HT1080 (cell line): ENCODE measurements around the gene SPATC1L. TPM values are rescaled to one million over a fixed set of nuclear protein-coding genes. Genes with fewer than 3 reads are reported as not detected.
"Not testable (repeated sequence)": the region's sequence is repeated elsewhere in the genome, so short reads cannot be mapped to it uniquely, and the experiment has no call there.

Experiments
- DNase-seq: peaks from one replicate; pipeline ENCODE4 v3.0.0-alpha.2; 2015; ENCODE audit warnings: low read depth
- total RNA-seq: library from RNA; depleted of rRNA; stranded (reverse); fragments of >200 nt; shearing (Covaris generic); gene quantifications from 2 replicates; pipeline ENCODE4 v1.2.3, GENCODE V29; 2014

The SPATC1L gene
- total RNA-seq, 1 experiment from 2014 or later = 16.4 TPM

DNA sequence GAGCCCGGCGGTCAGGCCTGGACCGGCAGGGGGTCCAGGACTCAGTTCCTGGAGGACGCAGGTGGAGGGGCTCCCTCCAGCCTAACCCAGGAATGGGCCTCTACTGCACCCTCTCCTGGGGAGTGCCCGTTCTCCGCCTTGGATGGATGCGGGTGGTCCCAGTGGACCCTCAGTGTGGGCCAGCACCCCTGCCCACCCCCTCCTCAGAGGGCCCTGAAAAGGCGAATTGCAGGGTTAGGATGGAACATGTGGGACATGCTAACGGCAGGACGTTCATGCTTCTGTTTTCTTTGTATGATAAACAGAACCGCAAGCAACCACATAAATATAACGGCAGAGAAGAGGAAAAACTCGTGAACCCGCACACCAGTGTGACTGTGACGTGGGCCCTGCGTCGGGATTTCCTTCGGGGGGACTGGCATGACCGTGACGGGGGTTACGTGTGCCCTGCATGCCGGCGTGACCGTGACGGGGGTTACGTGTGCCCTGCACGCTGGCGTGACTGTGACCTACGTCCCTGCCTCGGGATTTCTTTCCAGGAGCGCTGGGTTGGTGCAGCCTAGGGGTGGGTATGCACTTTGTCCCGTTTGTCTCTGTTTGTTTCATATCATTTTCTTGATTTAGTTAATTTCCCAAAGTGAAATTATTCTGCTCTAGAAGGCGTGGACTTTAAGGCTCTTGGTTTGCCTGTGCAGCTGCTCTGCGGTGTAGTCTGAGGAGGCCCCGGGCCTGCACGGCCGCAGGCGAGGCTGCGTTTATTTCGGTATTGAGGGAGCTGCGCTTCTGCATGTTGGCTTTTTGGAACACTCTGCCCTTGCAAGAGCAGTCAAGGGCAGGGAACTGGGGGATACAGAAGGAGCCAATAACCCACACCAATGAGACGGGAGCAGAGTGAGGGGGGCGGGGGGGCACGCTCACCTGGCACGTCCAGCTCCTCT, 32.0 kb downstream of the SPATC1L start:
- no peak for DNase-seq

GRCh38 chr21:46151261-46151988, 32.8 kb downstream of the SPATC1L start:
- no peak for DNase-seq

DNA sequence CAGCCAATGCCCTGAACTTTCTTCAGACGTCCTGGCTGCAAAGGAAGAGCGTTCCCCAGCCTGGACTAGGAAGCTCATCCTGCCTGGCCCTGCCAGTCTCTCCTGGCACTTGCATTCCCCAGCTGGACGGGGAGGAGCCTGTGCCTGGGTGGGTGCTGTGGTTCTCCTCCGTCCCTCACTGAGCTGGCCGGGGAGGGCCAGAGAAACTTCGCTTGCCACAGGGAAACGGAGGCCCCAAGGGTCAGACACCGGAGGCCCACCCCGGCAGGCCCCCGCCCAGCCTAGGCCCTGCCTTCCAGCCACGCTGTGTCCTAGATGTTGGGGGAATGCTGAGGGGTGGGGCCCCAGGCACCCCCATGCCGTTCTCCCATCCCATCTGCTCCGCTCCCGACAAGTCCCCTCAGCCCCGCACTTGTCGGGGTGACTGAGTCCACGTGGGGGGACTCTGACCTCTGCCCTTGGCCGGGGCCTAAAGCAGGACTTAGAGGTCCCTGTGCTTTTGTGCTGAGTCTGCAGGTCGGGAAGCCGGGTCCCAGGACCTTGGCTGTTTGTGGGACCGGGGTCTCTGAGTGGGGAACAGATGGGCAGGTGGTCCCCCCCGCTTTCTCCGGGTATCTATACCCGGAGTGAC, 33.7 kb downstream of the SPATC1L start:
- no peak for DNase-seq

DNA sequence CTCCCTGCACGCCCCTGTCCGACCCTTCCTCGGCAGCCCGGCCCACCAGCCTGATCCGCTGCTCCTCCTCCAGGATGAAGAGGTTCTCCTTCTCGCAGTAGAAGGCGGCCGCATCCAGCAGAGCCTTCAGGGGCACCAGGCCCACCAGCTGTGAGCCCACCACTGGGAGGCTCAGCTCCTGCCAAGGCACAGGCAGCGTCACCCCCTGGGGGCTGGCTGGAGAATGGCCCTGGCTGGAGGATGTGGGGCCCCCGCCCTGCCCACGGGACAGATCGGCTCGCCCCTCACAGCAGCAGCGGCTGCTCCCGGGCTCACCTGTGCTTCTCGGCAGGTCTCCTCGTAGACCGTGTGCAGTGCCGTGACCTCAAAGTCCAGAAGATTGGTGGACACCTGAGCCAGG, 34.2 kb downstream of the SPATC1L start:
- DNase-seq = no peak

GRCh38 chr21:46149205-46149901, 34.9 kb downstream of the SPATC1L start:
- DNase-seq = no peak

GRCh38 chr21:46148106-46148505, 36.2 kb downstream of the SPATC1L start:
- no peak for DNase-seq

- DNase-seq = peak; percentile 51
Measured at GRCh38 chr21:46147429-46147828, 36.8 kb downstream of the SPATC1L start.

- no peak for DNase-seq
Measured at GRCh38 chr21:46146856-46147255, 37.4 kb downstream of the SPATC1L start.

- no peak for DNase-seq
Measured at GRCh38 chr21:46145840-46146691, 38.2 kb downstream of the SPATC1L start.

- DNase-seq = no peak
Measured at GRCh38 chr21:46145159-46145839, 39.0 kb downstream of the SPATC1L start.

DNA sequence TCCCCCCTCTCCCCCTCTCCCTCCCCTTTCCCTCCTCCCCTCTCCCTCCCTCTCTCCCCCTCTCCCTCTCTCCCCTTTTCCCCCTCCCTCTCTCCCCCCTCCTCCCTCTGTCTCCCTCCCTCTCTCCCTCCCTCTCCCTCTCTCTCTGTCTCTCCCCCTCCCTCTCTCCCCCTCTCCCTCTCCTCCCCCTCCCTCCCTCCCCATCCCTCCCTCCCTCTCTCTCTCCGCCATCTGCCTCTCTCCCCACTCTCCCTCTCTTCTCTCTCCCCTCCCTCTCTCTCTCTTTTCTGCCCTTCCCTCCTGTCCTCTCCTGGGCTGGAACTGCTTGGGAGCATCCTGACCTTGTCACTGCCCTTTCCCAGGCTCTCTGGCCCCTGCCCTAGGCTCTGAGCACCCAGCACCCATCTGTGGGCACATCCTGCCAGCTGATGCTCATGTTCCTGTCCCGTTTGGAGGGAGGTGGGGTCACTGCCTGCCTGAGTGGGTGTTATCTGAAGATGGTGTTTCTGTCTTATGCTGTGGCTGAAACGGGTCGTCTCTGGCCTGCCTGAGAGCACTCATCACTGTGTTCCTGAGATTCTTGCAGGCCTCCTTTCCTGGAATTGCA, 39.7 kb downstream of the SPATC1L start:
- no peak for DNase-seq

DNA sequence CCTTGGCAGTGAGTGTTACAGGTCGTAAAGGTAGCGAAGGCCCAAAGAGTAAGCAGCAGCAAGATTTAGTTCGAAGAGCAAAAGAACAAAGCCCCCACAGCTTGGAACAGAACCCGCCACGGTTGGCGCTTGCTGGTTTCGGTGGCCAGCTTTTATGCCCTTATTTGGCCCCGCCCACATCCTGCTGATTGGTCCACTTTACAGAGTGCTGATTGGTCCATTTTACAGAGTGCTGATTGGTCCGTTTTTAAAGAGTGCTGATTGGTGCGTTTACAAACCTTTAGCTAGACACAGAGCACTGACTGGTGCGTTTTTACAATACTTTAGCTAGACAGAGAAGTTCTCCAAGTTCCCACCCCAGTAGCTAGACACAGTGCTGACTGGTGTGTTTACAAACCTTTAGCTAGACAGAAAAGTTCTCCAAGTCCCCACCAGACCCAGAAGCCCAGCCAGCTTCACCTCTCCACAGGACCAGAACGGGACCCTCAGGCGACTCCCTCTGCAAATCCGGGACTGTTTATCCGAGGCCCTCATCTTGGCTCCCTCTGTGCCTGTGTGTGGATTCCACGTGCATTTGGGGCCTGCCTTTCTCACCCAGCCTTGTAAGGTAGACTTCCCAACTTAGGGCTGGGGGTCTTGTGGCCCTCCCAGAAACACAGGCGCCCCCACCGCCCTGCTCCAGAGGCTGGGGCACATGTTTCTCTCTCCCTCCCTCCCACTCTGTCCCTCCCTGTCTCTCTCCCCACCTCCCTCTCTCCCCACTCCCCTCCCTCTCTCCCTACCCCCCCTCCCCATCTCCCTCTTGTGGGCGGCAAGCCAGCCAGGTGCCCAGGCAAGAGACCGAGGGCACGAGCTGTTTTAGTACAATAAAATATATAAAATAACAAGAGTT, 41.4 kb downstream of the SPATC1L start:
- no peak for DNase-seq

- DNase-seq = no peak
Measured at GRCh38 chr21:46141767-46142581, 42.3 kb downstream of the SPATC1L start.

DNA sequence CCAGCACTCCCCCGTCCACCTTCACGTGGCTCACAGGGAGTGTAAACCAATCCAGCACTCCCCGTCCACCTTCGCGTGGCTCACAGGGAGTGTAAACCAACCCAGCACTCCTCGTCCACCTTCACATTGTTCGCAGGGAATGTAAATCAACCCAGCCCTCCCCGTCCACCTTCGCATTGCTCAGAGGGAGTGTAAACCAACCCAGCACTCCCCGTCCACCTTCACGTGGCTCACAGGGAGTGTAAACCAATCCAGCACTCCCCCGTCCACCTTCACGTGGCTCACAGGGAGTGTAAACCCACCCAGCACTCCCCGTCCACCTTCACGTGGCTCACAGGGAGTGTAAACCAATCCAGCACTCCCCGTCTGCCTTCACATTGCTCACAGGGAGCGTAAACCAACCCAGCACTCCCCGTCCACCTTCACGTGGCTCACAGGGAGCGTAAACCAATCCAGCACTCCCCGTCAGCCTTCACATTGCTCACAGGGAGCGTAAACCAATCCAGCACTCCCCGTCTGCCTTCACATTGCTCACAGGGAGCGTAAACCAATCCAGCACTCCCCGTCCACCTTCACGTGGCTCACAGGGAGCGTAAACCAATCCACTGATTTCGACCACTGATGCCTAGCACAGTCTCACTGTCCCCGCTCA, 43.8 kb downstream of the SPATC1L start:
- DNase-seq = not testable (repeated sequence)

GRCh38 chr21:46139686-46140085, 44.6 kb downstream of the SPATC1L start:
- no peak for DNase-seq

DNA sequence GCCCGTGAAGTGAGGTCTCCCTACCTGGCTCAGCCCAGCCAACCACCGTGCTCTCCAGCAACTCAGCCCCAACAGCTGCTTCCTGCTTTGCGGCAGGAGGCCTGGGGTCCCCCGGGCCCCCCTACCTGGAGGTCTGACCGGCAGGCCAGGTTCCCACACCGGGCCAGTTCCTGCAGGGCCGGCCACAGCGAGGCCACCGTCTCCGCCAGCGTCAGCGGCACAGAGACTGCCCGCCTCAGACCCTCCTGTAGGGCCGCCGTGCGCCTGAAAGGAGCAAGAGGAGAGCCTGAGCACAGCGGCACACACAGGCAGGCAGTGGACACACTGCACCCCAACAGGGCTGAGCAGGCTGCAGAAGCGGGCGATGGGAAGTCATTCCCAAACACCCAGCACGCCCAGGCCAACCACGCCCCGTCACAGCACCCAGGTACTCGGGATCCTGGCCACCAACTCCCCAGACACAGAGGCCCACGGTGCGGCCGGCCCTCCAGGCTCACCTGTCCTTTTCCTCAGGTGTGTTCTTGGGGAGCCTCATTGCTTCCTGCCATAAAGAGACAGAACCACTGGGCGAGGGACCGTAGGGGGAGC, 45.8 kb downstream of the SPATC1L start:
- no peak for DNase-seq

DNA sequence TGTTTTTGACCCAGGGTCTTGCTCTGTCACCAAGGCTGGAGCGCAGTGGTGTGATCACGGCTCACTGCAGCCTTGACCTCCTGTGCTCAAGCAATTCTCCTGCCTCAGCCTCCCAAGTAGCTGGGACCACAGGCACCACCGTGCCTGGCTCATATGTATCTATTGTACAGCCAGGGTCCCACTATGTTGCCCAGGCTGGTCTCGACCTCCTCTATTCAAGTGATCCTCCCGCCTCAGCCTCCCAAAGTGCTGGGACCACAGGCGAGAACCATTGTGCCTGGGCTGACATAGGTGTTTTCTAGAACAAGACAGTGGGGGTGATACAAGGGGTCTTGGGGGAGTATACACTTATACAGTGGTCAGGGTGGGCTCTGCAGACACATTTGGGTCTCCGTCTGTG, 46.4 kb downstream of the SPATC1L start:
- no peak for DNase-seq
